Breast epithelium (tissue), 3 donors: ENCODE data around the gene IL33.

Experiments
- POLR2A ChIP-seq: fragments of 450-650 bp; IDR thresholded peaks from one replicate; pipeline ENCODE4 v1.6.1; 2016; ENCODE audit warnings: antibody characterized with exemption, mild to moderate bottlenecking, moderate library complexity
- POLR2AphosphoS5 ChIP-seq, 3 donors: sonication (generic); formaldehyde crosslinking; IDR thresholded peaks; one replicate each; pipeline ENCODE4 v1.6.1; 2017; ENCODE audit warnings: antibody characterized with exemption in 3 of 3
- TF ChIP-seq, protein P1 (sequence below), 3 donors: fragments of 450-650 bp; IDR thresholded peaks; one replicate each; pipeline ENCODE4 v1.5.1; 2016 to 2017; ENCODE audit warnings: antibody characterized with exemption in 3 of 3, mild to moderate bottlenecking in 3 of 3, moderate library complexity in 3 of 3

GRCh38 chr9:6237267-6237666 lies 21.7 kb downstream of the IL33 start:
- no peak for TF ChIP-seq POLR2A
- TF ChIP-seq, protein P1, sequence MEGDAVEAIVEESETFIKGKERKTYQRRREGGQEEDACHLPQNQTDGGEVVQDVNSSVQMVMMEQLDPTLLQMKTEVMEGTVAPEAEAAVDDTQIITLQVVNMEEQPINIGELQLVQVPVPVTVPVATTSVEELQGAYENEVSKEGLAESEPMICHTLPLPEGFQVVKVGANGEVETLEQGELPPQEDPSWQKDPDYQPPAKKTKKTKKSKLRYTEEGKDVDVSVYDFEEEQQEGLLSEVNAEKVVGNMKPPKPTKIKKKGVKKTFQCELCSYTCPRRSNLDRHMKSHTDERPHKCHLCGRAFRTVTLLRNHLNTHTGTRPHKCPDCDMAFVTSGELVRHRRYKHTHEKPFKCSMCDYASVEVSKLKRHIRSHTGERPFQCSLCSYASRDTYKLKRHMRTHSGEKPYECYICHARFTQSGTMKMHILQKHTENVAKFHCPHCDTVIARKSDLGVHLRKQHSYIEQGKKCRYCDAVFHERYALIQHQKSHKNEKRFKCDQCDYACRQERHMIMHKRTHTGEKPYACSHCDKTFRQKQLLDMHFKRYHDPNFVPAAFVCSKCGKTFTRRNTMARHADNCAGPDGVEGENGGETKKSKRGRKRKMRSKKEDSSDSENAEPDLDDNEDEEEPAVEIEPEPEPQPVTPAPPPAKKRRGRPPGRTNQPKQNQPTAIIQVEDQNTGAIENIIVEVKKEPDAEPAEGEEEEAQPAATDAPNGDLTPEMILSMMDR (IDR thresholded peaks at IDR 0.05) = no peak
- no peak for TF ChIP-seq POLR2AphosphoS5 (IDR thresholded peaks at IDR 0.05)
